PC-3 (cell line): ENCODE data around the gene PJA1. TPM values are rescaled to one million over a fixed set of nuclear protein-coding genes. Genes with fewer than 3 reads are reported as not detected.

Experiments
- ATAC-seq: fragments of 200-7000 bp; cut with Tn5 transposase; 2 replicates; pipeline ENCODE4 v1.9.1; 2020; ENCODE audit warnings: mild to moderate bottlenecking, moderate library complexity
- BruUV-seq: library from RNA; stranded (reverse); fragments of 400-500 nt; replicated peaks from 2 replicates; lab custom pipeline; 2021; lab: Mats Ljungman, UMichigan
- CTCF ChIA-PET: fragments of 300-600 bp; sonication (Branson Sonifier 250); formaldehyde crosslinking; loops from one replicate; lab custom pipeline; 2022; ENCODE audit warnings: antibody characterized with exemption; lab: Charles Lee
- POLR2A ChIA-PET: fragments of 300-600 bp; sonication (Branson Sonifier 250); formaldehyde crosslinking; loops from one replicate; lab custom pipeline; 2022; ENCODE audit warnings: antibody characterized with exemption; ENCODE audit not compliant: unreplicated experiment; lab: Charles Lee
- DNase-seq: peaks from one replicate; pipeline ENCODE4 v3.0.0-alpha.2; 2015
- H2AFZ ChIP-seq: fragments of 300-600 bp; sonication (generic); 2 replicates; pipeline ENCODE4 v1.6.0; 2016; ENCODE audit warnings: antibody characterized with exemption, low read length
- H3F3A ChIP-seq: fragments of 300-600 bp; sonication (generic); one replicate; pipeline ENCODE4 v1.6.0; 2017; ENCODE audit warnings: antibody characterized with exemption, low read length, control low read depth, mild to moderate bottlenecking; ENCODE audit not compliant: unreplicated experiment
- H3K27ac ChIP-seq: fragments of 300-600 bp; sonication (generic); 2 replicates; pipeline ENCODE4 v1.5.1; 2016; ENCODE audit warnings: mild to moderate bottlenecking, low read length
- H3K27me3 ChIP-seq: fragments of 300-600 bp; sonication (generic); 2 replicates; pipeline ENCODE4 v1.6.1; 2016; ENCODE audit warnings: low read length, mixed read lengths
- H3K36me3 ChIP-seq: fragments of 300-600 bp; sonication (generic); 2 replicates; pipeline ENCODE4 v1.6.1; 2016; ENCODE audit warnings: low read depth, mixed run types, low read length, mixed read lengths
- H3K4me1 ChIP-seq: fragments of 300-600 bp; sonication (generic); 2 replicates; pipeline ENCODE4 v1.5.1; 2016; ENCODE audit warnings: low read length; ENCODE audit not compliant: insufficient read depth
- H3K4me2 ChIP-seq: fragments of 300-600 bp; sonication (generic); 2 replicates; pipeline ENCODE4 v1.6.0; 2016; ENCODE audit warnings: low read length
- H3K4me3 ChIP-seq: fragments of 300-600 bp; sonication (generic); 2 replicates; pipeline ENCODE4 v1.5.1; 2016; ENCODE audit warnings: mild to moderate bottlenecking, low read length, mixed read lengths
- H3K79me2 ChIP-seq: fragments of 300-600 bp; sonication (generic); 2 replicates; pipeline ENCODE4 v1.6.1; 2017; ENCODE audit warnings: low read length, mixed read lengths
- H3K9ac ChIP-seq: fragments of 300-600 bp; sonication (generic); 2 replicates; pipeline ENCODE4 v1.6.0; 2016; ENCODE audit warnings: mild to moderate bottlenecking, low read length
- H3K9me2 ChIP-seq: fragments of 300-600 bp; sonication (generic); replicated peaks from 2 replicates; pipeline ENCODE4 v1.6.1; 2016; ENCODE audit warnings: mixed run types, low read length, mixed read lengths
- H3K9me3 ChIP-seq: fragments of 300-600 bp; sonication (generic); 2 replicates; pipeline ENCODE4 v1.6.1; 2016; ENCODE audit warnings: low read length, mixed read lengths
- H4K20me1 ChIP-seq: fragments of 300-600 bp; sonication (generic); 2 replicates; pipeline ENCODE4 v1.6.1; 2016; ENCODE audit warnings: low read length, mixed read lengths
- EZH2 ChIP-seq: fragments of 300-600 bp; sonication (generic); IDR thresholded peaks from one replicate; pipeline ENCODE4 v1.6.1; 2017; ENCODE audit warnings: antibody characterized with exemption, mild to moderate bottlenecking, low read length; ENCODE audit not compliant: unreplicated experiment
- EZH2phosphoT487 ChIP-seq: fragments of 300-600 bp; sonication (generic); IDR thresholded peaks from 2 replicates; pipeline ENCODE4 v1.6.1; 2018; ENCODE audit warnings: mild to moderate bottlenecking, antibody characterized with exemption, low read length, borderline replicate concordance
- intact Hi-C: fragments of 100-400 bp; cut with micrococcal nuclease; formaldehyde crosslinking; loops from 2 replicates; pipeline ENCODE4 v1.9.0; 2023
- total RNA-seq: library from RNA; depleted of rRNA; stranded (reverse); fragments of >200 nt; gene quantifications from 2 replicates; pipeline ENCODE4 v1.2.3, GENCODE V29; 2014
- TF ChIP-seq, protein P1 (sequence below): fragments of 300-600 bp; sonication (generic); conservative IDR thresholded peaks from 2 replicates; pipeline ENCODE4 v1.5.1; 2017; ENCODE audit warnings: antibody characterized with exemption, low read depth, mild to moderate bottlenecking, low read length

Gene PJA1
- total RNA-seq, 1 experiment from 2014 or later = 37.6 TPM

GRCh38 chrX:69152417-69152841 lies 12.8 kb downstream of the PJA1 start:
- ATAC-seq = peak; percentile 54
- peak; percentile 87 for DNase-seq

DNA sequence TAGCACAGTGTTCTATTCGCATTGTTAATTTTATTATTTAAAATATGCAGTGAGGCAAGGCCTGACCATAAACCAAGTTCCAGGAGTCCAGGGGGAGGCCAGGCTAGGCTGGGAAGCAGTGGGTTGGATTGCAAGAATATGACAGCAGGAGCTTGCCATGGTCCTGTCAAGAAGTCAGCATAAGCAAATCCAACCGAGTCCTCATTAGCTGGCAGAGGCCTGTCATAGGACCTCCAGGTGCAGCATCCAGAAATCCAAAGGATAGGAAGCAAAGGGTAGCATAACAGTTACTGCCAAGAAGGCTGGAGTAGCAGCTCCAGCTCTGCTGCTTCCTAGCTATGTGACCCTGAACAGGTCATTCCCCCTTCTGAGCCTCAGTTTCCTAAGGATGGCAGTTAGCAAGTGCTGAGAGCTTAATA lies 13.4 kb downstream of the PJA1 start:
- DNase-seq = no peak
- TF ChIP-seq EZH2 = no peak
- TF ChIP-seq EZH2phosphoT487 = no peak
- TF ChIP-seq, protein P1, sequence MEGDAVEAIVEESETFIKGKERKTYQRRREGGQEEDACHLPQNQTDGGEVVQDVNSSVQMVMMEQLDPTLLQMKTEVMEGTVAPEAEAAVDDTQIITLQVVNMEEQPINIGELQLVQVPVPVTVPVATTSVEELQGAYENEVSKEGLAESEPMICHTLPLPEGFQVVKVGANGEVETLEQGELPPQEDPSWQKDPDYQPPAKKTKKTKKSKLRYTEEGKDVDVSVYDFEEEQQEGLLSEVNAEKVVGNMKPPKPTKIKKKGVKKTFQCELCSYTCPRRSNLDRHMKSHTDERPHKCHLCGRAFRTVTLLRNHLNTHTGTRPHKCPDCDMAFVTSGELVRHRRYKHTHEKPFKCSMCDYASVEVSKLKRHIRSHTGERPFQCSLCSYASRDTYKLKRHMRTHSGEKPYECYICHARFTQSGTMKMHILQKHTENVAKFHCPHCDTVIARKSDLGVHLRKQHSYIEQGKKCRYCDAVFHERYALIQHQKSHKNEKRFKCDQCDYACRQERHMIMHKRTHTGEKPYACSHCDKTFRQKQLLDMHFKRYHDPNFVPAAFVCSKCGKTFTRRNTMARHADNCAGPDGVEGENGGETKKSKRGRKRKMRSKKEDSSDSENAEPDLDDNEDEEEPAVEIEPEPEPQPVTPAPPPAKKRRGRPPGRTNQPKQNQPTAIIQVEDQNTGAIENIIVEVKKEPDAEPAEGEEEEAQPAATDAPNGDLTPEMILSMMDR = no peak
- H2AFZ ChIP-seq = no peak overlapping the region
- H3K27ac ChIP-seq = peak overlapping the region; percentile 96
- no peaks in the 10 kb centered on the region for H3K9me3 ChIP-seq
- no peak for ATAC-seq
- ChIA-PET CTCF (no interaction called here), POLR2A (no interaction called here)
- H4K20me1 ChIP-seq = no peaks in the 10 kb centered on the region
- H3K4me1 ChIP-seq = peaks cover 43% of the 10 kb centered on the region
- intact Hi-C loops = loop anchor here (5.0 to 10.0 kb wide), 3 partner anchors 70 to 325 kb away; partner anchors contain the start of gene EFNB1
- peak overlapping the region; percentile 40 for H3K4me2 ChIP-seq
- H3K9me2 ChIP-seq = no peaks in the 10 kb centered on the region
- no peaks in the 10 kb centered on the region for H3F3A ChIP-seq
- H3K4me3 ChIP-seq = no peak overlapping the region
- no peaks in the 10 kb centered on the region for H3K36me3 ChIP-seq
- BruUV-seq = no TSS peak
- H3K9ac ChIP-seq = peak overlapping the region; percentile 14; the same call in 1 of the 2 replicates
- H3K27me3 ChIP-seq = no peaks in the 10 kb centered on the region
- H3K79me2 ChIP-seq = no peaks in the 10 kb centered on the region

More at GRCh38 chrX:69152417-69152841, 12.8 kb downstream of the PJA1 start:
- BruUV-seq = no TSS peak
- Histone ChIP-seq H3K4me2 (peak overlapping the region; percentile 40), H2AFZ (no peak overlapping the region), H3K27ac (peak overlapping the region; percentile 96), H3K27me3 (no peaks in the 10 kb centered on the region), H3K9me3 (no peaks in the 10 kb centered on the region), H3K4me1 (peaks cover 43% of the 10 kb centered on the region), H3K9me2 (no peaks in the 10 kb centered on the region), H3K4me3 (no peak overlapping the region), H3K36me3 (no peaks in the 10 kb centered on the region), H4K20me1 (no peaks in the 10 kb centered on the region), H3K9ac (peak overlapping the region; percentile 14; the same call in 1 of the 2 replicates), H3K79me2 (no peaks in the 10 kb centered on the region), H3F3A (no peaks in the 10 kb centered on the region)
- POLR2A ChIA-PET = no interaction called here
- CTCF ChIA-PET = no interaction called here
- TF ChIP-seq, protein P1 = no peak
- TF ChIP-seq EZH2phosphoT487 (no peak), EZH2 (no peak)
- intact Hi-C loops = loop anchor here (5.0 to 10.0 kb wide), 3 partner anchors 70 to 325 kb away; partner anchors contain the start of gene EFNB1
